GM23338 (cell line): Measurements from ENCODE around the gene CANT1.

Source experiments
- CREB1 ChIP-seq: fragments of 250-450 bp; sonication (Bioruptor Pico); IDR thresholded peaks from 2 replicates; pipeline ENCODE4 v1.5.0; 2020; ENCODE audit warnings: low read depth, mild to moderate bottlenecking, moderate library complexity
- EZH2 ChIP-seq: fragments of 200-600 bp; sonication (generic); IDR thresholded peaks from one replicate; pipeline ENCODE4 v1.8.0; 2017; ENCODE audit warnings: antibody characterized with exemption, mild to moderate bottlenecking, low read depth; ENCODE audit not compliant: unreplicated experiment
- EZH2phosphoT487 ChIP-seq: fragments of 200-600 bp; sonication (generic); IDR thresholded peaks from one replicate; pipeline ENCODE4 v1.8.1; 2018; ENCODE audit warnings: antibody characterized with exemption; ENCODE audit not compliant: unreplicated experiment
- POLR2AphosphoS5 ChIP-seq: IDR thresholded peaks from 2 replicates; pipeline ENCODE4 v1.6.1; 2016; ENCODE audit warnings: antibody characterized with exemption, low read depth
- ZNF462 ChIP-seq: fragments of 250-450 bp; sonication (Bioruptor Pico); IDR thresholded peaks from 2 replicates; pipeline ENCODE4 v1.5.0; 2020; ENCODE audit warnings: mild to moderate bottlenecking, moderate library complexity
- TF ChIP-seq, protein P1 (sequence below), 2 experiments: fragments of 200-600 bp in 1 of 2; sonication (generic) in 1 of 2; conservative IDR thresholded peaks; 2 replicates each; pipeline versions ENCODE4 v1.5.1 to v1.6.1; 2016 to 2017; ENCODE audit warnings: antibody characterized with exemption in 2 of 2, low read depth in 2 of 2, mild to moderate bottlenecking in 2 of 2, moderate library complexity in 1 of 2
- TF ChIP-seq, protein P2 (sequence below): IDR thresholded peaks from one replicate; pipeline ENCODE4 v1.6.1; 2018; ENCODE audit warnings: antibody characterized with exemption; ENCODE audit not compliant: unreplicated experiment

GRCh38 chr17:78969865-78970264, 39.7 kb downstream of the CANT1 start:
- TF ChIP-seq, protein P1, sequence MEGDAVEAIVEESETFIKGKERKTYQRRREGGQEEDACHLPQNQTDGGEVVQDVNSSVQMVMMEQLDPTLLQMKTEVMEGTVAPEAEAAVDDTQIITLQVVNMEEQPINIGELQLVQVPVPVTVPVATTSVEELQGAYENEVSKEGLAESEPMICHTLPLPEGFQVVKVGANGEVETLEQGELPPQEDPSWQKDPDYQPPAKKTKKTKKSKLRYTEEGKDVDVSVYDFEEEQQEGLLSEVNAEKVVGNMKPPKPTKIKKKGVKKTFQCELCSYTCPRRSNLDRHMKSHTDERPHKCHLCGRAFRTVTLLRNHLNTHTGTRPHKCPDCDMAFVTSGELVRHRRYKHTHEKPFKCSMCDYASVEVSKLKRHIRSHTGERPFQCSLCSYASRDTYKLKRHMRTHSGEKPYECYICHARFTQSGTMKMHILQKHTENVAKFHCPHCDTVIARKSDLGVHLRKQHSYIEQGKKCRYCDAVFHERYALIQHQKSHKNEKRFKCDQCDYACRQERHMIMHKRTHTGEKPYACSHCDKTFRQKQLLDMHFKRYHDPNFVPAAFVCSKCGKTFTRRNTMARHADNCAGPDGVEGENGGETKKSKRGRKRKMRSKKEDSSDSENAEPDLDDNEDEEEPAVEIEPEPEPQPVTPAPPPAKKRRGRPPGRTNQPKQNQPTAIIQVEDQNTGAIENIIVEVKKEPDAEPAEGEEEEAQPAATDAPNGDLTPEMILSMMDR (conservative IDR thresholded peaks at IDR 0.05; ENCODE audit: low read depth in 2 of 2): no peak
- TF ChIP-seq POLR2AphosphoS5 (no peak), EZH2phosphoT487 (no peak), EZH2 (no peak), ZNF462 (CRISPR knock-in tag) (no peak), CREB1 (no peak)
- TF ChIP-seq, protein P2, sequence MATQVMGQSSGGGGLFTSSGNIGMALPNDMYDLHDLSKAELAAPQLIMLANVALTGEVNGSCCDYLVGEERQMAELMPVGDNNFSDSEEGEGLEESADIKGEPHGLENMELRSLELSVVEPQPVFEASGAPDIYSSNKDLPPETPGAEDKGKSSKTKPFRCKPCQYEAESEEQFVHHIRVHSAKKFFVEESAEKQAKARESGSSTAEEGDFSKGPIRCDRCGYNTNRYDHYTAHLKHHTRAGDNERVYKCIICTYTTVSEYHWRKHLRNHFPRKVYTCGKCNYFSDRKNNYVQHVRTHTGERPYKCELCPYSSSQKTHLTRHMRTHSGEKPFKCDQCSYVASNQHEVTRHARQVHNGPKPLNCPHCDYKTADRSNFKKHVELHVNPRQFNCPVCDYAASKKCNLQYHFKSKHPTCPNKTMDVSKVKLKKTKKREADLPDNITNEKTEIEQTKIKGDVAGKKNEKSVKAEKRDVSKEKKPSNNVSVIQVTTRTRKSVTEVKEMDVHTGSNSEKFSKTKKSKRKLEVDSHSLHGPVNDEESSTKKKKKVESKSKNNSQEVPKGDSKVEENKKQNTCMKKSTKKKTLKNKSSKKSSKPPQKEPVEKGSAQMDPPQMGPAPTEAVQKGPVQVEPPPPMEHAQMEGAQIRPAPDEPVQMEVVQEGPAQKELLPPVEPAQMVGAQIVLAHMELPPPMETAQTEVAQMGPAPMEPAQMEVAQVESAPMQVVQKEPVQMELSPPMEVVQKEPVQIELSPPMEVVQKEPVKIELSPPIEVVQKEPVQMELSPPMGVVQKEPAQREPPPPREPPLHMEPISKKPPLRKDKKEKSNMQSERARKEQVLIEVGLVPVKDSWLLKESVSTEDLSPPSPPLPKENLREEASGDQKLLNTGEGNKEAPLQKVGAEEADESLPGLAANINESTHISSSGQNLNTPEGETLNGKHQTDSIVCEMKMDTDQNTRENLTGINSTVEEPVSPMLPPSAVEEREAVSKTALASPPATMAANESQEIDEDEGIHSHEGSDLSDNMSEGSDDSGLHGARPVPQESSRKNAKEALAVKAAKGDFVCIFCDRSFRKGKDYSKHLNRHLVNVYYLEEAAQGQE: no peak
